Smooth muscle cell of bladder (primary cell): ENCODE data around the gene PCYOX1L. TPM values are rescaled to one million over a fixed set of nuclear protein-coding genes. Genes with fewer than 3 reads are reported as not detected.

ENCODE experiments used
- total RNA-seq: library from RNA; depleted of rRNA; stranded (reverse); fragments of >200 nt; gene quantifications from 2 replicates; pipeline ENCODE4 v1.2.3, GENCODE V29; 2014

Gene PCYOX1L
- 6.5 and 9.1 TPM in 2 replicates for total RNA-seq

GRCh38 chr5:149357370-149358293, at the start of gene PCYOX1L:
Gene PCYOX1L (plus strand): TSS chr5:149358046. CDS start chr5:149358069, 23 bp downstream.

GRCh38 chr5:149345147-149345891, 12.5 kb upstream of the PCYOX1L start, which contains the start of gene GRPEL2:
Gene GRPEL2 (plus strand): TSS chr5:149345499. CDS start chr5:149345540, 41 bp downstream.

GRCh38 chr5:149379177-149379761, 21.4 kb downstream of the PCYOX1L start, which contains the start of gene IL17B:
Gene IL17B (minus strand): TSS chr5:149379292. CDS start chr5:149379225, 67 bp downstream.

Other genes with a start within 250 kb of the PCYOX1L start
- 7.7 and 9.2 TPM in 2 replicates for gene ABLIM3, start 216.6 kb upstream of the PCYOX1L start, total RNA-seq
- 2.4 and 2.8 TPM in 2 replicates for gene AFAP1L1, start 86.2 kb upstream of the PCYOX1L start, total RNA-seq
- gene GRPEL2, start 12.5 kb upstream of the PCYOX1L start, total RNA-seq: 15.8 and 17.8 TPM in 2 replicates
- 0.28 TPM in 1 of 2 replicates, not detected in the other for gene IL17B, start 21.2 kb downstream of the PCYOX1L start, total RNA-seq
- gene CSNK1A1, start 193.4 kb downstream of the PCYOX1L start, total RNA-seq: 438 and 439 TPM in 2 replicates
- 0.57 and 2.4 TPM in 2 replicates for gene ARHGEF37, start 223.5 kb downstream of the PCYOX1L start, total RNA-seq